Measurements from ENCODE around the gene MED13.
"Not testable (repeated sequence)": the region's sequence is repeated elsewhere in the genome, so short reads cannot be mapped to it uniquely, and the experiment has no call there.

MED13 gene

DNA sequence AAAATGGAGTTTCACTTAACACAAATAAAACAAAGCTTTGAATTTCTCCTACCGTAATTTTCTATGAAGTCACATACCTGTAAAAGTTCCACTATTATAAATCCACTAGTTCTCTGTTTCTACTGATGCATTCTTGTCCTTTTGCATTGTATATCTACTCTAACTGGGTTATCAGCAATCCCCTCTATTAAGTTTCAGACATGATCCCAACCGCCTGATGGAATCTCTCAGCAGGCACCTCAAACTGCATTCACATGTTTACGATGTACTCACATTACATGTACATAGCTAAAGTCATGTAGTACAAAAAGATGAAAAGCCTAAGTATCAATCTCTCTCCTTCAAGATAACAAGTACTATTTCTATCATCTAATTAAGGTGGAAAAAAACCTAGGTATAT lies 64.9 kb downstream of the MED13 start:
- DNase-seq (ENCODE audit: low spot score), result no peak

DNA sequence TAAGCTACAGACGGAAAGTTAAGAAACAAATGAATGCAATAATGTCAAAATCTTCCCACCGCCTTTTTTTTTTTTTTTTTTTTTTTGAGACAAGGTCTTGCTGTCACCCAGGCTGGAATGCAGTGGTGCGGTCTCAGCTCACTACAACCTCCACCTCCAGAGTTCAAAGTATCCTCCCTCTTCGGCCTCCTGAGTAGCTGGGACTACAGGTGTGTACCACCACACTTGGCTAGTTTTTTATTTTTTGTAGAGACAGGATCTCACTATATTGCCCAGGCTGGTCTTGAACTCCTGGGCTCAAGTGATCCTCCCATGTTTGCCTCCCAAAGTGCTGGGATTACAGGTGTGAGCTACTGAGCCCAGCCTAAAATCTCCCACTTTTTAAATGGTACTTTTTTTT lies 66.5 kb downstream of the MED13 start:
- DNase-seq (ENCODE audit: low spot score), result not testable (repeated sequence)

DNA sequence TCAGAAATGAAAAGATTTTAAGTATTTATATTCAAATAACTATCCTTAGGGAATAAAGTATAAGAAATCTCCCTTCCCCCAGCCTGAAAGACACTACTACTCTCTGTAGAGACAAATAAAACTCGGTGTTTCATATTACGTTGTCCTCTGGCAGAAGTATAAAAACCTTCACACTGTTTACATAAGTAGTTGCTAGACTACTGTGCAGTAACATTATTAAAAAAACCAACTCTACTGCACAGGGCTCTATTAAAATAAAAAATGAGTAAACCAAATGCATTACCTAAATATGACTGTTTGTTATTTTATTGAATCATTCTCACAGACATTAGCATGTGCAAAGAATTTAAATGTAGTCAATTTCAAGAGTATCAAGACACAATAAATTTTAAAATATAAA lies 67.4 kb downstream of the MED13 start:
- DNase-seq (ENCODE audit: low spot score), result no peak

DNA sequence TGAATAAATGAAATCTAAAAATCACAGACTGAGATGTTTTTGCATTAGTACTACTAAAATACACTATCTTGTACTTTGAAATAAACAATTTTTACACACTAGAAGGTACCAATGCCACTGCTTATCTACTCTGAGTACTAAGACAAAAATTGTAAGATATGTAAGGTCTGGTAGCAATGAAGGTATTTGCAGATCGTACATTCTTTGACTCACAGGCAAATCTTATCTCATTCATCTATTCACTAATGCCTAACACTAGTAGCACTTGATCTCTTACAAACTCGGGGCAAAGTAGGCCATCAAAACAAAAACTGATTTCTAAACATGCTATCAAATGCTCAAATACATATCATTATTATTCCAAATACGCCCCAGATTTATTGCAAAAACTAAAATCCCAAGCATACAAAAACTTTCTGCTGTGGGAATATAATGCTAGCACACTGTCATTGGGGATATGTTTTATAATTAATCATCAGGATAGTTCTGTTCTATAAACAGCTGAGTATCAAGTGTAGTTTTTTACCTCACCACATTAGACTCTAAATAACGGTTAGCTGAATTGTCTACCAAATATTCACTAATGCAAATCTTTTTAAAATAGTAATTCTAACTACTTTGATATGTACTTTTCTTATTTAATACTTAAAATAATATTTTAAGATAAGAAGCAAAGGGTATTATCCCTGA lies 68.0 kb downstream of the MED13 start:
- DNase-seq (ENCODE audit: low spot score), result no peak

DNA sequence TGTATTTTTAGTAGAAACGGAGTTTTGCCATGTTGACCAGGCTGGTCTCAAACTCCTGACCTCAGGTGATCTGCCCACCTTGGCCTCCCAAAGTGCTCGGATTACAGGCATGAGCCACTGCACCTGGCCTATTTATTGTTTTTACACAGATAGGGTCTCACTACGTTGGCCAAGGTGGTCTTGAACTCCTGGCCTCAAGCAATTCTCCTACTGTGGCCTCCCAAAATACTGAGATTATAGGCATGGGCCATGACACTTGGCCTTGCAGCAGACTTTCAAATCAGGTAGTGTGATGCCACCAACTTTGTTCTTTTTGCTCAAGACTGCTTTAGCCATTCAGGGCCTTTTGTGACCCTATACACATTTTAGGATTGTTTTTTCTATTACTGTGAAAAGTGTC lies 75.6 kb downstream of the MED13 start:
- no peak for DNase-seq (ENCODE audit: low spot score)

GRCh38 chr17:61986898-61987297 lies 78.2 kb downstream of the MED13 start:
- DNase-seq (ENCODE audit: low spot score), result no peak

- DNase-seq (ENCODE audit: low spot score), result no peak
These were observed 80.3 kb downstream of the MED13 start for GRCh38 chr17:61984821-61985220.

DNA sequence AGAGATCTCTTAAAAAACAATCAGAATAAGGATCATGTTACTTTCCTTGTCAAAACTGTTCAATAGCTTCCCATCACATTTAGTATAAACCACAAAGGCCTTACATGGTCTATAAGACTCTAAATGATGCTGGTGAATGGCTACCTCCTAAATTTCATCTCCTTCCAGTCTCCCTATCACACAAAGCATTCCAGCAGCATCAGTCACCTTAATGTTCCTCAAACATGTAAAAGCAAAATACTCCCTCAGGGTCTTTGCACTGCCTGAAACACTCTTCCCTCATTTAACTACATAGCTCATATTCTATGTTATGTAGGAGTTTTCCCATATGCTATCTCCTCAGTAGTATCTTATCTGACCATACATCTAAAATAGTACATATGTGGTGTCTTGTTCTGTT lies 83.8 kb downstream of the MED13 start:
- DNase-seq (ENCODE audit: low spot score), result no peak

GRCh38 chr17:61980535-61980934 lies 84.5 kb downstream of the MED13 start:
- DNase-seq (ENCODE audit: low spot score), result no peak

DNA sequence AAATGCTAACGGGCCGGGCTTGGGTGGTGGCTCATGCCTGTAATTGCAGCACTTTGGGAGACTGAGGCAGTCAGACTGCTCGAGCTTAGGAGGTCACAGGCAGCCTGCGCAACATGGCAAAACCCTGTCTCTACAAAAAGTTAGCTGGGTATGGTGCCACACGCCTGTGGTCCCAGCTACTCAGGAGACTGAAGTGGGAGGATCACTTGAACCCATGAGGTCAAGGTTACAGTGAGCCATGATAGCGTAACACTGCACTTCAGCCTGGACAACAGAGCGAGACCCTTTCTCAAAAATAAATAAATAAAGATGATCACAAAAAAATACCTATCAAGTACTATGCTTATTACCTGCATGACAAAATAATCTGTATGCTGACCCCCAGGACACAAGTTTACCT lies 91.0 kb downstream of the MED13 start:
- DNase-seq (ENCODE audit: low spot score), result no peak

- DNase-seq (ENCODE audit: low spot score), result no peak
These were observed 92.8 kb downstream of the MED13 start for GRCh38 chr17:61972311-61972710.

DNA sequence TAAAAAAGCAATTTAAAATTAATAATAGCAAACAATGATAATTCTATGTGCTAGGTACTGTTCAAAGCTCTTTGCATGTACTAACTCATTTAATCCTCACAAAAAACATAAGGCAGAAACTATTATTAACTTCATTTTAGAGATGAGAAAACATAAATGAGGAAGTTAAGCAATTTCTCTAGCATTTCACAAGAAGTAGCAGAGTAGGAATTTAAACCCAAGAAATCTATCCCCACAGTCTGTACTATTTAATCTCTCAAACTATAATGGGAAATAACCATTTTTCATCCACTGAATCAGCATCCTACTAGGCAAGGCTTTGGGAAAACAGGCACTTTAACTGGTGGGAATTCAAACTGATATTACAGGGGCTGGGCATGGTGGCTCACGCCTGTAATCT lies 95.0 kb downstream of the MED13 start:
- DNase-seq (ENCODE audit: low spot score), result no peak

DNA sequence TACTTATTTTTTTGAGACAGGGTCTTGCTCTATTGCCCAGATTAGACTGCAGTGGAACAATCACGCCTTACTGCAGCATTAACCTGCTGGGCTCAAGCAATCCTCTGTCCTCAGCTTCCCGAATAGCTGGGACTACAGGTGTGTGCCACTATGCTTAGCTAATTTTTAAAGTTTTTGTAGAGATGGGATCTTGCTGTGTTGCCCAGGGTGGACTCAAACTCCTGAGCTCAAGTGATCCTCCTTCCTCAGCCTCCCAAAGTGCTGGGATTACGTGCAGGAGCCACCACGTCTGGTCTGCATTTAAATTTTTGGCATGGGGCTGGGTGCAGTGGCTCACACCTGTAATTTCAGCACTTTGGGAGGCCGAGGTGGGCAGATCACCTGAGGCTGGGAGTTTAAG lies 96.3 kb downstream of the MED13 start:
- no peak for DNase-seq (ENCODE audit: low spot score)

DNA sequence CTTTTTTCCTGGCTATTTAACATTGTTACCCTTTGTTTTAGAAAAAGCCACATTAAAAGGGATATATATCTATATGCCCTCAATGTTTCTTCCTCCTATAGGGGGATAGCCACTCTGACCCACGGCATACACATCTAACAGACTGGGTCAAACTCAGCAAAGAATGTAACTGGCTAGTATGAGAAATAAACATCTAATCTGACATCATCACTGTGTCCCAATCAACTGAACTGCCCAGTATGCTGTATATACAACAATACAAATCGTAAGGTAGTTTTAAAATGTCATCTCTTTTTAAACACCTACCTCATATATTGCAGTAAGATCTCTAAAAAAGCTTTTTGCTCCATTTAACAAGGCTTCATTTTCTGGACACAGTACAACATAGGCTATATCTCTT lies 97.3 kb downstream of the MED13 start:
- DNase-seq (ENCODE audit: low spot score), result no peak

DNA sequence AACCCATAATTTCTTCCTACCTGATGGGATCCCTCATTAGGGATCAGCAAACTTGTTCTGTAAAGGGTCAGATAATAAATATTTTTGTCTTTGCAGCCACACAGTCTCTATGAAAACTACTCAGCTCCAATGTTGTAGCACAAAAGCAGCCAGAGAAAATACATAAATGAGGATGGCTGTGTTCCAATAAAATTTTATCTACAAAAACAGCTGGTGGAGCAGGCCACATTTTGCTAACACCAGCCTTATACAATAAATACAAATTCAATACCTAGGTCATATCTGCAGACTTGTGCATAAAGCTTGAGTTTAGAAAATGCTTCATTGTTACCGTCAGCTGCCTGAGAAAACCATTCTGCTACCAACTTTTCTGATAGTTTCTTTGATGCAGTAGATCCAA lies 98.9 kb downstream of the MED13 start:
- DNase-seq (ENCODE audit: low spot score), result no peak

DNA sequence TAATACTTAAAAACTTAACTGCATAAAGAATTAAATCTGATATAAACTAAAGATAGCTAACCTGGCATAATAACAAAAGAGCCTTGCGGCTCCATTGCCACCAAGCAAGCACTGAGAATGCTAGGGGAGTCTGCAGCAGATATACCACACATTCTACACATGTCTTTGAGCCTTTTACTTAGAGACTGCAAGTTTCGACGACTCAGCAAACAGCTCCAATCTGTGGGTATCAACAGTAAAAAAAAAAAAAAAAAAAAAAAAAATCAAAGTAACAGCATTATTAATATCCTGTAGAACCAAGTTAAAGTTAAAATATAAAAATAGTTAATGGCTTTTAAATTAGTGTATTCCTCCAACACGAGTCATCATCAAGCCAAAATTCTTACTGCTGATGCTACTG lies 109.5 kb downstream of the MED13 start:
- DNase-seq (ENCODE audit: low spot score), result no peak

GRCh38 chr17:61947367-61948078 lies 117.6 kb downstream of the MED13 start:
- DNase-seq (ENCODE audit: low spot score), result no peak

DNA sequence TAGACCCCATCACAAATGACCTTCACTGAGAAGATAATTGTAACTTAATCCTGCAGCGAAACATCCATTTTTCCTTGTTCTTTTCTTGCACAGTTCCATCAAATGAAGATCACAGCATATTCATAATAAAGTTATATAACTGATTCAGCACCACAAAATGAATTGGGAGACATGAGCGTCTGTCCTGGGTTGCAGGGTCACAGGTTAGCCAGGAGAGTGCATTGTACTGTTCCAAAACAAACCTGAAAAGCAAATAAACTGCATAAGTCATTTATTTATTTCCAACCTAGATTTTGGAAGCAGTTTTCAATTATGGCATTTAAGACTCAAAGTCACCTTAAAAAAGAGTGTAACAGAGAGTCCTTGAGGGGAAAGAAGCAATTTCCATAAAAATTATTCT lies 118.7 kb downstream of the MED13 start:
- DNase-seq (ENCODE audit: low spot score), result no peak

GRCh38 chr17:61943117-61943516 lies 122.0 kb downstream of the MED13 start:
- DNase-seq (ENCODE audit: low spot score), result no peak

DNA sequence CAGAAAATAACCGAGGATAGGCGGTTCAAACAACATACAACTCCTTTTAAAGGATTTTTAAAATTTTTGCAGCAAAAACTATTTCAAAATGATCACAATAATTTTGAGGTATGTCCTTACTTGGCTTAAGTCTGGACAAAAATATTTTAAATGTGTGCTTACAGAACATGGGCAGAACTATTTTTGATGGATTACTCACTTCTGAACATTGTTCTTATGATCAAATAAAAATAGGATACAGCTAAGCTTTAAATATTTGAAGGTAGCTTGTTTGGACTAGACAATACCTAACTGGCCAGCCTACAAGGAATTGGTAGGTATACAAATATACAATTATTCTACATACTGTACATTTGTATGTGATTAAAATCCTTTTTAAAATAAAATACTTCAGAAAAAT lies 123.0 kb downstream of the MED13 start:
- DNase-seq (ENCODE audit: low spot score), result no peak

DNA sequence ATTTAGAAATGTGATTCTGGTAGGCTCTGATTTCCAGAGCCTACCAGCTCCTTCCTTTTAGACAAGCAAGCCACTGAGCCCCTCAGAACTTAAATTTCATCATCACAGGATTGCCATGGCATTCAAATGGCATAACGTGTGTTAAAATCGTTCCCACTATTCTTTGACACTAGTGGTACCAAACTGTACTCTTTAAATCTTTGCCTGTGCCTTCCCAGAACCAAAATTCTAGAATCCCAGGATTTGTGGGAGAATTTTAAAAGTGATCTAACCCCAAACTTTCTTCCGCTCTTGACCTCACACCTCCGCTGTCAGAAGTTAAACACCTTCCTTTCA lies 137.0 kb downstream of the MED13 start:
- DNase-seq (ENCODE audit: low spot score), result no peak

GRCh38 chr17:61927208-61928100 lies 137.6 kb downstream of the MED13 start, which contains the start of gene INTS2:
Gene INTS2 (minus strand): TSS chr17:61927982. CDS start chr17:61926644, 1,338 bp downstream.
- DNase-seq (ENCODE audit: low spot score), result peak; percentile 96

DNA sequence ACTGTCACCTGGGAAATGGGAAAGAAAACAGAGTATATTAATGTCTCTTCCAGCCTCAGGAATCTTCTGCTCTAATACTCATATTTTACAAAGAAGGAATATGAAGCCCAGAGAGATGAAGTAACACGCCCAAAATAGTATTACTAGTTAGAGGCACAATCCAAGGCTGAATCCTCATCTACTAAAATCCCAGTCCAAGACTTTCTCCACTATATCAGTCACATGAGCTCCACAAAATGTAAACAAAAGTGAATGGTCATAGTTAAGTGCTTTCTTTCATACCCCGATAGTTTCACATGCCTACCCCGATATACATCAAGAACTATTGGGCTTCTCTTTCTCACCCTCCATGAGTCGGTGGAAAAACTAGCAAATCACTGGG lies 138.3 kb downstream of the MED13 start:
- no peak for DNase-seq (ENCODE audit: low spot score)
